GM23338 (cell line): Measurements from ENCODE around the gene MTRF1. TPM values are rescaled to one million over a fixed set of nuclear protein-coding genes. Genes with fewer than 3 reads are reported as not detected.

Source experiments
- ATAC-seq: fragments of 200-7000 bp; cut with Tn5 transposase; 3 replicates; pipeline ENCODE4 v1.9.1; 2020
- DNase-seq: peaks from one replicate; pipeline ENCODE4 v3.0.0-alpha.2; 2015; ENCODE audit warnings: low spot score
- H2AFZ ChIP-seq: fragments of 200-600 bp; sonication (generic); 2 replicates; pipeline ENCODE4 v1.8.0; 2016; ENCODE audit warnings: antibody characterized with exemption, mild to moderate bottlenecking, moderate library complexity
- H3F3A ChIP-seq: fragments of 200-600 bp; sonication (generic); replicated peaks from 2 replicates; pipeline ENCODE4 v1.8.0; 2017; ENCODE audit warnings: antibody characterized with exemption, mixed run types, low read depth
- H3K27ac ChIP-seq: fragments of 200-600 bp; sonication (generic); 2 replicates; pipeline ENCODE4 v1.6.1; 2016; ENCODE audit warnings: low read depth
- H3K27me3 ChIP-seq: fragments of 200-600 bp; sonication (generic); 2 replicates; pipeline ENCODE4 v1.8.0; 2016; ENCODE audit warnings: mild to moderate bottlenecking, mixed run types, moderate library complexity; ENCODE audit not compliant: insufficient read depth
- H3K36me3 ChIP-seq: fragments of 200-600 bp; sonication (generic); 2 replicates; pipeline ENCODE4 v1.8.0; 2016; ENCODE audit warnings: mild to moderate bottlenecking; ENCODE audit not compliant: insufficient read depth
- H3K4me1 ChIP-seq: fragments of 200-600 bp; sonication (generic); 2 replicates; pipeline ENCODE4 v1.8.0; 2016; ENCODE audit warnings: mild to moderate bottlenecking, moderate library complexity; ENCODE audit not compliant: insufficient read depth
- H3K4me2 ChIP-seq: fragments of 200-600 bp; sonication (generic); 2 replicates; pipeline ENCODE4 v1.7.1; 2017; ENCODE audit warnings: mixed run types
- H3K4me3 ChIP-seq: fragments of 200-600 bp; sonication (generic); 2 replicates; pipeline ENCODE4 v1.6.1; 2016; ENCODE audit warnings: mixed run types
- H3K79me2 ChIP-seq: fragments of 200-600 bp; sonication (generic); replicated peaks from 2 replicates; pipeline ENCODE4 v1.8.0; 2017; ENCODE audit warnings: mild to moderate bottlenecking; ENCODE audit not compliant: insufficient read depth
- H3K9me2 ChIP-seq: fragments of 200-600 bp; sonication (generic); 2 replicates; pipeline ENCODE4 v1.8.0; 2017; ENCODE audit not compliant: insufficient read depth
- H4K20me1 ChIP-seq: fragments of 200-600 bp; sonication (generic); replicated peaks from 2 replicates; pipeline ENCODE4 v1.8.0; 2017; ENCODE audit warnings: mild to moderate bottlenecking; ENCODE audit not compliant: insufficient read depth
- H3K27ac Mint-ChIP-seq: 2 replicates; pipeline ENCODE4 v1.8.0; 2020; ENCODE audit warnings: inconsistent platforms, mild to moderate bottlenecking, moderate library complexity, mixed read lengths
- H3K27me3 Mint-ChIP-seq: 3 replicates; pipeline ENCODE4 v1.8.0; 2022; ENCODE audit warnings: low read depth, mild to moderate bottlenecking, moderate library complexity, mixed read lengths, inconsistent platforms; ENCODE audit not compliant: insufficient read depth, poor library complexity
- H3K36me3 Mint-ChIP-seq: 3 replicates; pipeline ENCODE4 v1.8.0; 2021; ENCODE audit warnings: low read depth, mild to moderate bottlenecking, inconsistent platforms, moderate library complexity, mixed read lengths
- H3K4me1 Mint-ChIP-seq: 3 replicates; pipeline ENCODE4 v1.8.0; 2020; ENCODE audit warnings: mild to moderate bottlenecking, inconsistent platforms, mixed read lengths
- H3K4me3 Mint-ChIP-seq: 3 replicates; pipeline ENCODE4 v1.8.0; 2021; ENCODE audit warnings: moderate library complexity, mild to moderate bottlenecking, inconsistent platforms, mixed read lengths
- H3K9me3 Mint-ChIP-seq: 3 replicates; pipeline ENCODE4 v1.8.0; 2020; ENCODE audit warnings: moderate library complexity, mild to moderate bottlenecking, inconsistent platforms, mixed read lengths
- CREB1 ChIP-seq: fragments of 250-450 bp; sonication (Bioruptor Pico); IDR thresholded peaks from 2 replicates; pipeline ENCODE4 v1.5.0; 2020; ENCODE audit warnings: low read depth, mild to moderate bottlenecking, moderate library complexity
- JUNB ChIP-seq: IDR thresholded peaks from one replicate; pipeline ENCODE4 v1.6.1; 2016; ENCODE audit warnings: antibody characterized with exemption; ENCODE audit not compliant: unreplicated experiment
- NANOG ChIP-seq: IDR thresholded peaks from 2 replicates; pipeline ENCODE4 v1.6.1; 2016; ENCODE audit warnings: antibody characterized with exemption, borderline replicate concordance
- ZNF114 ChIP-seq: fragments of 250-450 bp; sonication (Bioruptor Pico); IDR thresholded peaks from 2 replicates; pipeline ENCODE4 v1.5.0; 2020; ENCODE audit warnings: mild to moderate bottlenecking, moderate library complexity
- ZNF331 ChIP-seq: fragments of 250-450 bp; sonication (Bioruptor Pico); IDR thresholded peaks from 2 replicates; pipeline ENCODE4 v1.5.0; 2020; ENCODE audit warnings: low read depth, mild to moderate bottlenecking, moderate library complexity
- polyA plus RNA-seq: library from polyadenylated mRNA; unstranded; fragments of >200 nt; fragmentation: Nextera tagmentation; extraction: Ambion mirVana; gene quantifications from 2 replicates; pipeline ENCODE4 v1.2.1, GENCODE V29; 2016
- total RNA-seq: library from RNA; depleted of rRNA; stranded (reverse); fragments of >200 nt; shearing (Covaris generic); gene quantifications from 2 replicates; pipeline ENCODE4 v1.2.3, GENCODE V29; 2014
- TF ChIP-seq, protein P1 (sequence below), 2 experiments: fragments of 200-600 bp in 1 of 2; sonication (generic) in 1 of 2; conservative IDR thresholded peaks; 2 replicates each; pipeline versions ENCODE4 v1.5.1 to v1.6.1; 2016 to 2017; ENCODE audit warnings: antibody characterized with exemption in 2 of 2, low read depth in 2 of 2, mild to moderate bottlenecking in 2 of 2, moderate library complexity in 1 of 2
- TF ChIP-seq, protein P2 (sequence below): IDR thresholded peaks from one replicate; pipeline ENCODE4 v1.6.1; 2018; ENCODE audit warnings: antibody characterized with exemption; ENCODE audit not compliant: unreplicated experiment
- TF ChIP-seq, protein P3 (sequence below): IDR thresholded peaks from 2 replicates; pipeline ENCODE4 v1.6.1; 2016; ENCODE audit warnings: antibody characterized with exemption

MTRF1 gene
- total and polyA plus RNA-seq, 2 experiments from 2014 or later, result 18.4 to 22.6 TPM

DNA sequence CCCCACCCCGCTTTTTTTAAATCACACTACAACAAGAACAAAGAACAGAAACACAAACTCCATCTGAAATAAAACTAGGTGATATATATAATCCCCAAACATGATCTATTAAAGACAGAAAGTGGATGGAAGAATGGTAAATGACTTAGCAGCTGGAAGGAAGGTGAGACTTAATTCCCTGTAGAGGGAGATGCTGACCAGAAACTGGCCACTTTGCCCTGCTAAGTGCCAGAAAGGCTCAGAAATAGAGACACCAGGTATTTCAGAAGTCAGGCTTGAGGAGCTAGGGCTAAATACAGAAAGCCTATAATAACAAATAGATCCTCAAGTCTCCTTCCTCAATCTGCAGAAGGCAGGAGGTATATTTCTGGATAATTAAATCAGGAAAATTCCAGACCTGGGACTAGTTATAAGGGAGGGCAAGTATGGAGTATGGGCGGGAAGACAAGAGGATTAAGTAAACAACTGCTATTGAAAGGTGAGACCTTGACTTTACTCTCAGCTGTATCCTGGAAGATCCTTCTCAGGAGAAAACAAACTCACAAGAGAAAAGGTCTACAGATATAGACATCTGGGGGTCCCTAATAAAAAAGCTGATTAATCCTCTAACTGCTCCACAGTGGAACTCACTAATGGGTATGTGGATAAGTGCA lies 32.2 kb downstream of the MTRF1 start:
- H3F3A ChIP-seq, result no peaks in the 10 kb centered on the region
- Mint-ChIP-seq H3K4me1 (no peaks in the 10 kb centered on the region), H3K4me3 (no peak overlapping the region), H3K27me3 (peaks cover 2% of the 10 kb centered on the region), H3K36me3 (no peaks in the 10 kb centered on the region), H3K9me3 (no peaks in the 10 kb centered on the region), H3K27ac (no peak overlapping the region; the same call in 1 of the 2 replicates)
- no peaks in the 10 kb centered on the region for H3K36me3 ChIP-seq
- H3K27ac ChIP-seq, result no peak overlapping the region
- H3K79me2 ChIP-seq, result no peaks in the 10 kb centered on the region
- ATAC-seq (no peak), DNase-seq (no peak)
- H3K9me2 ChIP-seq, result no peaks in the 10 kb centered on the region
- no peaks in the 10 kb centered on the region for H3K27me3 ChIP-seq
- H3K4me3 ChIP-seq, result no peak overlapping the region
- TF ChIP-seq JUNB, result no peak
- TF ChIP-seq, protein P1, sequence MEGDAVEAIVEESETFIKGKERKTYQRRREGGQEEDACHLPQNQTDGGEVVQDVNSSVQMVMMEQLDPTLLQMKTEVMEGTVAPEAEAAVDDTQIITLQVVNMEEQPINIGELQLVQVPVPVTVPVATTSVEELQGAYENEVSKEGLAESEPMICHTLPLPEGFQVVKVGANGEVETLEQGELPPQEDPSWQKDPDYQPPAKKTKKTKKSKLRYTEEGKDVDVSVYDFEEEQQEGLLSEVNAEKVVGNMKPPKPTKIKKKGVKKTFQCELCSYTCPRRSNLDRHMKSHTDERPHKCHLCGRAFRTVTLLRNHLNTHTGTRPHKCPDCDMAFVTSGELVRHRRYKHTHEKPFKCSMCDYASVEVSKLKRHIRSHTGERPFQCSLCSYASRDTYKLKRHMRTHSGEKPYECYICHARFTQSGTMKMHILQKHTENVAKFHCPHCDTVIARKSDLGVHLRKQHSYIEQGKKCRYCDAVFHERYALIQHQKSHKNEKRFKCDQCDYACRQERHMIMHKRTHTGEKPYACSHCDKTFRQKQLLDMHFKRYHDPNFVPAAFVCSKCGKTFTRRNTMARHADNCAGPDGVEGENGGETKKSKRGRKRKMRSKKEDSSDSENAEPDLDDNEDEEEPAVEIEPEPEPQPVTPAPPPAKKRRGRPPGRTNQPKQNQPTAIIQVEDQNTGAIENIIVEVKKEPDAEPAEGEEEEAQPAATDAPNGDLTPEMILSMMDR (conservative IDR thresholded peaks at IDR 0.05; ENCODE audit: low read depth in 2 of 2), result peak in 1 of 2 experiments; percentile 30; a peak in 2 of 4 replicates
- TF ChIP-seq, protein P2, sequence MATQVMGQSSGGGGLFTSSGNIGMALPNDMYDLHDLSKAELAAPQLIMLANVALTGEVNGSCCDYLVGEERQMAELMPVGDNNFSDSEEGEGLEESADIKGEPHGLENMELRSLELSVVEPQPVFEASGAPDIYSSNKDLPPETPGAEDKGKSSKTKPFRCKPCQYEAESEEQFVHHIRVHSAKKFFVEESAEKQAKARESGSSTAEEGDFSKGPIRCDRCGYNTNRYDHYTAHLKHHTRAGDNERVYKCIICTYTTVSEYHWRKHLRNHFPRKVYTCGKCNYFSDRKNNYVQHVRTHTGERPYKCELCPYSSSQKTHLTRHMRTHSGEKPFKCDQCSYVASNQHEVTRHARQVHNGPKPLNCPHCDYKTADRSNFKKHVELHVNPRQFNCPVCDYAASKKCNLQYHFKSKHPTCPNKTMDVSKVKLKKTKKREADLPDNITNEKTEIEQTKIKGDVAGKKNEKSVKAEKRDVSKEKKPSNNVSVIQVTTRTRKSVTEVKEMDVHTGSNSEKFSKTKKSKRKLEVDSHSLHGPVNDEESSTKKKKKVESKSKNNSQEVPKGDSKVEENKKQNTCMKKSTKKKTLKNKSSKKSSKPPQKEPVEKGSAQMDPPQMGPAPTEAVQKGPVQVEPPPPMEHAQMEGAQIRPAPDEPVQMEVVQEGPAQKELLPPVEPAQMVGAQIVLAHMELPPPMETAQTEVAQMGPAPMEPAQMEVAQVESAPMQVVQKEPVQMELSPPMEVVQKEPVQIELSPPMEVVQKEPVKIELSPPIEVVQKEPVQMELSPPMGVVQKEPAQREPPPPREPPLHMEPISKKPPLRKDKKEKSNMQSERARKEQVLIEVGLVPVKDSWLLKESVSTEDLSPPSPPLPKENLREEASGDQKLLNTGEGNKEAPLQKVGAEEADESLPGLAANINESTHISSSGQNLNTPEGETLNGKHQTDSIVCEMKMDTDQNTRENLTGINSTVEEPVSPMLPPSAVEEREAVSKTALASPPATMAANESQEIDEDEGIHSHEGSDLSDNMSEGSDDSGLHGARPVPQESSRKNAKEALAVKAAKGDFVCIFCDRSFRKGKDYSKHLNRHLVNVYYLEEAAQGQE, result no peak
- TF ChIP-seq ZNF331, result no peak
- no peak for TF ChIP-seq NANOG
- no peak for TF ChIP-seq ZNF114 (CRISPR knock-in tag)
- no peaks in the 10 kb centered on the region for H3K4me1 ChIP-seq
- no peak overlapping the region for H2AFZ ChIP-seq
- no peaks in the 10 kb centered on the region for H4K20me1 ChIP-seq
- H3K4me2 ChIP-seq, result no peak overlapping the region

DNA sequence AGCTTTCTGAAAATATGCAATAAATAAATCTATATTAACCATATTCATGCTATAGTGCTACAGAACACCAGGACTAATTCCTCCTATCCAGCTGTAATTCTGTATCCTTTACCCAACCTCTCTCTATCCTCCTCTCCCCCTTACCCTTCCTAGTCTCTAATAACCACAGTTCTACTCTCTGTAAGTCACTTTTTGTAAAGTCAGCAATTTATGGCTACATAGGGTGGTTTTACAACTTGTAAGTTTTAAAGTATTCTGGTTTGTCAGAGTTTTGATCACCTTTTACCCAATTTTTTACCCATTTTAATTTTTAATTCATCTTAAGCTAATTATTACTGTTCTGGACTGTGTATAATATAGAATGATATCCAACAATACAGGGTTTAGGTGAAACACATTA lies 34.0 kb downstream of the MTRF1 start:
- H3K27ac ChIP-seq, result no peak overlapping the region
- no peak overlapping the region for H3K27ac Mint-ChIP-seq
- DNase-seq, result no peak
- H3K27me3 ChIP-seq, result no peaks in the 10 kb centered on the region
- H3K4me2 ChIP-seq, result no peak overlapping the region
- no peaks in the 10 kb centered on the region for H3F3A ChIP-seq
- no peaks in the 10 kb centered on the region for H3K36me3 ChIP-seq
- no peaks in the 10 kb centered on the region for H4K20me1 ChIP-seq
- no peak overlapping the region for H2AFZ ChIP-seq
- H3K4me3 Mint-ChIP-seq, result no peak overlapping the region
- H3K36me3 Mint-ChIP-seq, result no peaks in the 10 kb centered on the region
- no peak for ATAC-seq
- no peaks in the 10 kb centered on the region for H3K79me2 ChIP-seq
- no peaks in the 10 kb centered on the region for H3K4me1 ChIP-seq
- H3K27me3 Mint-ChIP-seq, result peaks cover 2% of the 10 kb centered on the region
- no peak overlapping the region for H3K4me3 ChIP-seq
- H3K4me1 Mint-ChIP-seq, result no peaks in the 10 kb centered on the region
- no peaks in the 10 kb centered on the region for H3K9me3 Mint-ChIP-seq
- H3K9me2 ChIP-seq, result no peaks in the 10 kb centered on the region
- TF ChIP-seq CREB1 (CRISPR knock-in tag) (no peak), ZNF114 (CRISPR knock-in tag) (no peak)
- TF ChIP-seq, protein P1 (conservative IDR thresholded peaks at IDR 0.05; ENCODE audit: low read depth in 2 of 2), result no peak
- TF ChIP-seq, protein P3, sequence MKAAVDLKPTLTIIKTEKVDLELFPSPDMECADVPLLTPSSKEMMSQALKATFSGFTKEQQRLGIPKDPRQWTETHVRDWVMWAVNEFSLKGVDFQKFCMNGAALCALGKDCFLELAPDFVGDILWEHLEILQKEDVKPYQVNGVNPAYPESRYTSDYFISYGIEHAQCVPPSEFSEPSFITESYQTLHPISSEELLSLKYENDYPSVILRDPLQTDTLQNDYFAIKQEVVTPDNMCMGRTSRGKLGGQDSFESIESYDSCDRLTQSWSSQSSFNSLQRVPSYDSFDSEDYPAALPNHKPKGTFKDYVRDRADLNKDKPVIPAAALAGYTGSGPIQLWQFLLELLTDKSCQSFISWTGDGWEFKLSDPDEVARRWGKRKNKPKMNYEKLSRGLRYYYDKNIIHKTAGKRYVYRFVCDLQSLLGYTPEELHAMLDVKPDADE, result no peak
- TF ChIP-seq, protein P2, result no peak
